HCT116 (cell line): ENCODE results near the gene GRIP2. TPM values are rescaled to one million over a fixed set of nuclear protein-coding genes. Genes with fewer than 3 reads are reported as not detected.

Experiments used
- ATAC-seq: fragments of 200-7000 bp; cut with Tn5 transposase; 2 replicates; pipeline ENCODE4 v1.9.1; 2020; ENCODE audit warnings: mild to moderate bottlenecking, moderate library complexity
- BruUV-seq: library from RNA; stranded (reverse); fragments of 400-500 nt; replicated peaks from 2 replicates; lab custom pipeline; 2021; lab: Mats Ljungman, UMichigan
- CTCF ChIA-PET: fragments of 300-600 bp; sonication (Branson Sonifier 250); formaldehyde crosslinking; loops from one replicate; lab custom pipeline; 2021; ENCODE audit warnings: antibody characterized with exemption; lab: Charles Lee
- POLR2A ChIA-PET: fragments of 300-600, 350-600 bp; sonication (Branson Sonifier 250); formaldehyde crosslinking; loops from one replicate; lab custom pipeline; 2021; ENCODE audit warnings: antibody characterized with exemption; lab: Charles Lee
- RAD21 ChIA-PET, 2 experiments: fragments of 300-600 bp; sonication (Branson Sonifier 250); formaldehyde crosslinking; loops; one replicate each; lab custom pipeline; 2023; ENCODE audit warnings: low total read pairs in 2 of 2; ENCODE audit not compliant: uncharacterized antibody in 2 of 2, unreplicated experiment in 2 of 2, low non-redundant PET in 1 of 2; lab: Charles Lee
- DNase-seq: peaks from one replicate; pipeline ENCODE4 v3.0.0-alpha.2; 2010; ENCODE audit warnings: low read depth, low spot score
- H2AFZ ChIP-seq: fragments of 200-600 bp; shearing (Covaris generic), sonication (generic); 2 replicates; pipeline ENCODE4 v1.6.1; 2017; ENCODE audit warnings: low read depth, mixed run types, mixed read lengths, antibody characterized with exemption, low read length; ENCODE audit not compliant: poor library complexity, severe bottlenecking
- H3K27ac ChIP-seq: 2 replicates; pipeline ENCODE4 v1.5.1; 2012; ENCODE audit warnings: low read depth, low read length
- H3K27me3 ChIP-seq: fragments of 200-600 bp; sonication (generic); 2 replicates; pipeline ENCODE4 v1.6.1; 2016; ENCODE audit warnings: mixed run types, low read length, mixed read lengths; ENCODE audit not compliant: insufficient read depth
- H3K36me3 ChIP-seq, 2 experiments: fragments of 200-500 bp in 1 of 2; fragments of 200-600 bp in 1 of 2; sonication (Bioruptor generic) in 1 of 2; sonication (generic) in 1 of 2; 2 replicates each; pipeline versions ENCODE4 v1.5.1 to v1.6.1; 2014 to 2016; ENCODE audit warnings: low read length in 2 of 2, inconsistent platforms in 1 of 2, mixed read lengths in 1 of 2, mixed run types in 1 of 2; ENCODE audit not compliant: insufficient read depth in 2 of 2, control insufficient read depth in 1 of 2
- H3K4me1 ChIP-seq, 2 experiments: fragments of 200-600 bp in 1 of 2; sonication (generic) in 1 of 2; 2 replicates each; pipeline versions ENCODE4 v1.5.1 to v1.6.1; 2012 to 2017; ENCODE audit warnings: low read length in 2 of 2, inconsistent platforms in 1 of 2, mild to moderate bottlenecking in 1 of 2, mixed read lengths in 1 of 2, mixed run types in 1 of 2, moderate library complexity in 1 of 2; ENCODE audit not compliant: insufficient read depth in 2 of 2, control insufficient read depth in 1 of 2
- H3K4me2 ChIP-seq: fragments of 200-600 bp; sonication (generic); 2 replicates; pipeline ENCODE4 v1.6.1; 2017; ENCODE audit warnings: mixed run types, low read length, mixed read lengths
- H3K4me3 ChIP-seq, 2 experiments: fragments of 200-600 bp in 1 of 2; sonication (generic) in 1 of 2; replicated peaks in 1 of 2; 2 replicates each; pipeline ENCODE4 v1.5.1; 2011 to 2016; ENCODE audit warnings: low read length in 2 of 2, control low read depth in 1 of 2, low read depth in 1 of 2, mild to moderate bottlenecking in 1 of 2, mixed read lengths in 1 of 2, mixed run types in 1 of 2
- H3K79me2 ChIP-seq: fragments of 200-600 bp; sonication (generic); 2 replicates; pipeline ENCODE4 v1.6.1; 2017; ENCODE audit warnings: mild to moderate bottlenecking, mixed run types, low read length, moderate library complexity, mixed read lengths; ENCODE audit not compliant: insufficient read depth
- H3K9ac ChIP-seq: fragments of 200-600 bp; sonication (generic); 2 replicates; pipeline ENCODE4 v1.6.1; 2016; ENCODE audit warnings: low read length, mixed read lengths
- H3K9me2 ChIP-seq: fragments of 200-600 bp; sonication (generic), shearing (Covaris generic); 2 replicates; pipeline ENCODE4 v1.6.1; 2017; ENCODE audit warnings: mixed run types, mild to moderate bottlenecking, moderate library complexity; ENCODE audit not compliant: insufficient read depth
- H3K9me3 ChIP-seq, 2 experiments: fragments of 200-500 bp in 1 of 2; fragments of 200-600 bp in 1 of 2; sonication (Bioruptor generic) in 1 of 2; sonication (generic) in 1 of 2; 2 replicates each; pipeline ENCODE4 v1.6.1; 2014 to 2017; ENCODE audit warnings: low read length in 2 of 2, mixed read lengths in 2 of 2, inconsistent platforms in 1 of 2, low read depth in 1 of 2, mild to moderate bottlenecking in 1 of 2, mixed run types in 1 of 2, moderate library complexity in 1 of 2; ENCODE audit not compliant: control insufficient read depth in 1 of 2, insufficient read depth in 1 of 2
- H4K20me1 ChIP-seq: fragments of 200-600 bp; sonication (generic), shearing (Covaris generic); 2 replicates; pipeline ENCODE4 v1.6.1; 2017; ENCODE audit warnings: mixed run types, mild to moderate bottlenecking, moderate library complexity; ENCODE audit not compliant: insufficient read depth
- CBX3 ChIP-seq: IDR thresholded peaks from 2 replicates; pipeline ENCODE4 v1.6.1; 2012; ENCODE audit warnings: low read depth
- CEBPB ChIP-seq: IDR thresholded peaks from 2 replicates; pipeline ENCODE4 v1.6.1; 2012; ENCODE audit warnings: low read depth
- EGR1 ChIP-seq: IDR thresholded peaks from 2 replicates; pipeline ENCODE4 v1.6.1; 2012; ENCODE audit warnings: low read depth
- EZH2phosphoT487 ChIP-seq: fragments of 200-600 bp; IDR thresholded peaks from 2 replicates; pipeline ENCODE4 v1.6.1; 2018; ENCODE audit warnings: antibody characterized with exemption, borderline replicate concordance
- FOSL1 ChIP-seq: IDR thresholded peaks from 2 replicates; pipeline ENCODE4 v1.6.1; 2012; ENCODE audit warnings: low read depth
- JUND ChIP-seq: IDR thresholded peaks from 2 replicates; pipeline ENCODE4 v1.6.1; 2012
- YY1 ChIP-seq: IDR thresholded peaks from 2 replicates; pipeline ENCODE4 v1.6.1; 2011; ENCODE audit warnings: low read length, low read depth, moderate library complexity, mild to moderate bottlenecking; ENCODE audit not compliant: insufficient replicate concordance; ENCODE audit errors: extremely low read depth
- intact Hi-C: fragments of 100-400 bp; cut with micrococcal nuclease; formaldehyde crosslinking; loops from 2 replicates; pipeline ENCODE4 v1.10.0; 2022
- total RNA-seq: library from RNA; stranded (reverse); gene quantifications from one replicate; pipeline ENCODE4 v1.2.1, GENCODE V29; 2021; ENCODE audit not compliant: unreplicated experiment

GRIP2 gene
- total RNA-seq, 1 experiment from 2014 or later = 0.34 TPM

- ChIA-PET RAD21 (no interaction called here), CTCF (no interaction called here), POLR2A (no interaction called here)
- ATAC-seq (no peak), DNase-seq (no peak)
- Histone ChIP-seq H3K4me3 (no peak overlapping the region), H3K9me2 (no peaks in the 10 kb centered on the region), H3K9me3 (no peaks in the 10 kb centered on the region), H3K79me2 (no peaks in the 10 kb centered on the region), H3K9ac (no peak overlapping the region), H3K36me3 (no peaks in the 10 kb centered on the region), H2AFZ (no peak overlapping the region), H3K4me2 (no peak overlapping the region), H3K4me1 (peaks cover 4 to 19% of the 10 kb centered on the region in 2 experiments; a peak in 2 of 4 replicates), H3K27me3 (no peaks in the 10 kb centered on the region), H4K20me1 (no peaks in the 10 kb centered on the region), H3K27ac (no peak overlapping the region)
- TF ChIP-seq JUND (no peak), CBX3 (no peak)
- BruUV-seq = no TSS peak
- intact Hi-C loops = no loop called here
These were observed 10.8 kb upstream of the GRIP2 start for GRCh38 chr3:14550651-14551611.

GRCh38 chr3:14550181-14550580 is 10.0 kb upstream of the GRIP2 start:
- DNase-seq = no peak
- RAD21 ChIA-PET = no interaction called here
- Histone ChIP-seq H3K36me3 (no peaks in the 10 kb centered on the region), H3K4me1 (peaks cover 0 to 13% of the 10 kb centered on the region in 2 experiments; a peak in 2 of 4 replicates), H3K9me2 (no peaks in the 10 kb centered on the region), H3K9me3 (no peaks in the 10 kb centered on the region), H2AFZ (no peak overlapping the region), H4K20me1 (no peaks in the 10 kb centered on the region), H3K27ac (no peak overlapping the region), H3K9ac (no peak overlapping the region), H3K79me2 (no peaks in the 10 kb centered on the region)
- intact Hi-C loops = no loop called here
- TF ChIP-seq YY1 (no peak), FOSL1 (no peak), EGR1 (no peak), CEBPB (no peak), EZH2phosphoT487 (no peak)
- TF ChIP-seq, all 23 proteins: peak for 0
- ChIA-PET CTCF (interaction anchor here (0.9 to 2.3 kb wide), 11 partner anchors 11 to 654 kb away, joined by 3 to 17 read pairs (median 3); partner anchors contain the start of gene GRIP2), POLR2A (interaction anchor here (1.1 kb wide), 1 partner anchor 10 kb away, joined by 3 read pairs; the partner anchor contains the start of gene GRIP2)
- H3K4me2 ChIP-seq = no peak overlapping the region
- no peak for ATAC-seq
- BruUV-seq = no TSS peak
- H3K4me3 ChIP-seq = no peak overlapping the region
- H3K27me3 ChIP-seq = no peaks in the 10 kb centered on the region
